Testis (tissue), 2 donors: Measurements from ENCODE around the gene RAB11FIP3.

Experiments used
- POLR2A ChIP-seq: fragments of 450-650 bp; IDR thresholded peaks from one replicate; pipeline ENCODE4 v1.6.1; 2017; ENCODE audit warnings: antibody characterized with exemption, mild to moderate bottlenecking, moderate library complexity
- TF ChIP-seq, protein P1 (sequence below), 3 experiments: fragments of 450-650 bp in 2 of 3; fragments of 200-600 bp in 1 of 3; sonication (generic) in 1 of 3; IDR thresholded peaks; one replicate each; pipeline ENCODE4 v1.5.1; 2016 to 2019; ENCODE audit warnings: antibody characterized with exemption in 3 of 3, mild to moderate bottlenecking in 2 of 3, moderate library complexity in 1 of 3

DNA sequence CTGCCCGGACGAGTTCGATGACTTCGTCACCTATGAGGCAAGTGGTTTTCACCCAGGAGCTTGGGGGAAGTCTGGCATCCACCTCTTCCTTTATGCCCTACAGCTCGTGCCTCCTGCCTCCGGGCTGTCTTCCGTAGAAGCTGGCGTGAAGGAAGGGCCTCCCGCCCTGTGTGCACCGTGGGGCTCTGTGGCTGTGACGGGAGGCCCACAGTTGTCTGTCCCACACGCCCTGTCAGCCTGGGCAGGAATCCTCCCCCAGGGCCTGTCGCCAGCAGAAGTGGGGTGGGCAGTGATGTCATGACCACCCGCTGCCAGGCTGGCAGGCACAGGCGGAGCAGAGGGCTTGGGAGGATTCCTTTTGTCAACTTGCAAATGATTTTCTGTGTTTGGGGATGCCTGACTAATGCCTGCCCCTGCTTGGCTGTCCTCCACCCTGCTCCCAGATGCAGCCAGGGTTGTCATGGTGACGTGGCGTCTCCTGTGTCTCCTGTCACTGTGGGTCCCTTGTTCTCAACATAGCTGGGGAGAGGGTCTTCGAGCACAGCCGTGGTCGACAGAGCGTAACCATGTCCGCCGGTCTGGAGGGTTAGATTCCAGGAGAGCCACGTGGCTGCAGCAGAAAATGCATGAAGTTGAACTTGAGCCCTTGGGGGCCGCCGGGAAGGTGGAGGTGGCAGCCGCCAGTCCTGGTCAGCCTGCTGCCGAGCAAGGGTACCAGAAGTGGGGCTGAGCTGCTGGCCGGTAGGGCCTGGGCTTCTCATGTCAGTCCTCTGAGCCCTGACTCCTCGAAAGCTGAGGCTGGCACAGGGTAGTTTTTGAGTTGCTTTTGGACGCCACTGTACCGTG is 46.1 kb downstream of the RAB11FIP3 start:
- TF ChIP-seq, protein P1, sequence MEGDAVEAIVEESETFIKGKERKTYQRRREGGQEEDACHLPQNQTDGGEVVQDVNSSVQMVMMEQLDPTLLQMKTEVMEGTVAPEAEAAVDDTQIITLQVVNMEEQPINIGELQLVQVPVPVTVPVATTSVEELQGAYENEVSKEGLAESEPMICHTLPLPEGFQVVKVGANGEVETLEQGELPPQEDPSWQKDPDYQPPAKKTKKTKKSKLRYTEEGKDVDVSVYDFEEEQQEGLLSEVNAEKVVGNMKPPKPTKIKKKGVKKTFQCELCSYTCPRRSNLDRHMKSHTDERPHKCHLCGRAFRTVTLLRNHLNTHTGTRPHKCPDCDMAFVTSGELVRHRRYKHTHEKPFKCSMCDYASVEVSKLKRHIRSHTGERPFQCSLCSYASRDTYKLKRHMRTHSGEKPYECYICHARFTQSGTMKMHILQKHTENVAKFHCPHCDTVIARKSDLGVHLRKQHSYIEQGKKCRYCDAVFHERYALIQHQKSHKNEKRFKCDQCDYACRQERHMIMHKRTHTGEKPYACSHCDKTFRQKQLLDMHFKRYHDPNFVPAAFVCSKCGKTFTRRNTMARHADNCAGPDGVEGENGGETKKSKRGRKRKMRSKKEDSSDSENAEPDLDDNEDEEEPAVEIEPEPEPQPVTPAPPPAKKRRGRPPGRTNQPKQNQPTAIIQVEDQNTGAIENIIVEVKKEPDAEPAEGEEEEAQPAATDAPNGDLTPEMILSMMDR (IDR thresholded peaks at IDR 0.05), result no peak
- no peak for TF ChIP-seq POLR2A
